Measurements from ENCODE around the gene PDIA6. TPM values are rescaled to one million over a fixed set of nuclear protein-coding genes. Genes with fewer than 3 reads are reported as not detected.
A peak's percentile ranks its signal among the peaks of the same experiment; 100 is the strongest.

Gene PDIA6
- total RNA-seq, 1 experiment from 2014 or later: 314 TPM

DNA sequence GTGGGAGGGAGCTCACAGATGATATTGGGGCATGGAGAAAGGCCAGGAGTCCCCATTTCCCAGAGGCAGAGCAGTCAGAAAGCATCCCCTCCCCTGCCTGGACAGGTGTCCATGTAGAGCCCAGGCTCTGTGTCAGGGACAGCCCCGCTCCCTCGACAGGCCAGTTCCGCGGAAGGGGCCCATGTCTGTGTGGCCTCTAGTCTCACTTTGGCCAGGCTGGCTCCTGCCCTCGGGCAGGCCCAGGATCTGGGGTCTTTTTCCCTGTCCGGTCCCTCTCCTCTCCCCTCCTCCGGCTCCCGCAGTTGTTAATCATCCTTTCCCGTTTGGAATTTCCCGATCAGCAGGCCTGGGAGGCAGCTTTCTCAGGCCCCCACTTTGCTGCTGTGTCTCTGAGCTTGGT, 20.4 kb upstream of the PDIA6 start:
- ChIA-PET CTCF (interaction anchor here (0.5 to 1.7 kb wide), 21 partner anchors 12 to 750 kb away, joined by 3 to 35 read pairs (median 4); partner anchors contain the start of genes KCNF1, PDIA6 and SLC66A3), POLR2A (ENCODE audit: low non-redundant PET) (no interaction called here)
- no peak for DNase-seq (ENCODE audit: low spot score)
- Histone ChIP-seq H3K9me3 (ENCODE audit: low read depth, low read length, poor library complexity, severe bottlenecking) (no peaks in the 10 kb centered on the region), H3K4me1 (ENCODE audit: insufficient read depth, low read length, poor library complexity, severe bottlenecking) (no peaks in the 10 kb centered on the region), H3K27me3 (replicated peaks; ENCODE audit: insufficient read depth, low read depth, low read length, poor library complexity) (peaks cover 2% of the 10 kb centered on the region), H3K4me3 (ENCODE audit: low read depth, low read length, poor library complexity, severe bottlenecking) (no peak overlapping the region), H3K36me3 (ENCODE audit: insufficient read depth, low read length, poor library complexity, severe bottlenecking) (no peaks in the 10 kb centered on the region), H3K27ac (ENCODE audit: low read depth, low read length, poor library complexity, severe bottlenecking) (no peak overlapping the region)
- intact Hi-C loops (cut with micrococcal nuclease; ENCODE audit: unreplicated experiment): loop anchor here (2.0 to 10.0 kb wide), 3 partner anchors 79 to 752 kb away; partner anchors contain the start of gene KCNF1
- no TSS peak for BruUV-seq (replicated peaks)
- TF ChIP-seq EZH2 (IDR thresholded peaks at IDR 0.05; ENCODE audit: borderline replicate concordance, low read depth, low read length, poor library complexity, severe bottlenecking): no peak
- TF ChIP-seq, protein P1, sequence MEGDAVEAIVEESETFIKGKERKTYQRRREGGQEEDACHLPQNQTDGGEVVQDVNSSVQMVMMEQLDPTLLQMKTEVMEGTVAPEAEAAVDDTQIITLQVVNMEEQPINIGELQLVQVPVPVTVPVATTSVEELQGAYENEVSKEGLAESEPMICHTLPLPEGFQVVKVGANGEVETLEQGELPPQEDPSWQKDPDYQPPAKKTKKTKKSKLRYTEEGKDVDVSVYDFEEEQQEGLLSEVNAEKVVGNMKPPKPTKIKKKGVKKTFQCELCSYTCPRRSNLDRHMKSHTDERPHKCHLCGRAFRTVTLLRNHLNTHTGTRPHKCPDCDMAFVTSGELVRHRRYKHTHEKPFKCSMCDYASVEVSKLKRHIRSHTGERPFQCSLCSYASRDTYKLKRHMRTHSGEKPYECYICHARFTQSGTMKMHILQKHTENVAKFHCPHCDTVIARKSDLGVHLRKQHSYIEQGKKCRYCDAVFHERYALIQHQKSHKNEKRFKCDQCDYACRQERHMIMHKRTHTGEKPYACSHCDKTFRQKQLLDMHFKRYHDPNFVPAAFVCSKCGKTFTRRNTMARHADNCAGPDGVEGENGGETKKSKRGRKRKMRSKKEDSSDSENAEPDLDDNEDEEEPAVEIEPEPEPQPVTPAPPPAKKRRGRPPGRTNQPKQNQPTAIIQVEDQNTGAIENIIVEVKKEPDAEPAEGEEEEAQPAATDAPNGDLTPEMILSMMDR (conservative IDR thresholded peaks at IDR 0.05; ENCODE audit: low read depth, low read length): no peak

- intact Hi-C loops (cut with micrococcal nuclease; ENCODE audit: unreplicated experiment): loop anchor here (1.0 to 10.0 kb wide), 4 partner anchors 80 to 752 kb away; partner anchors contain the start of gene KCNF1
- TF ChIP-seq EZH2 (IDR thresholded peaks at IDR 0.05; ENCODE audit: borderline replicate concordance, low read depth, low read length, poor library complexity, severe bottlenecking): no peak
- TF ChIP-seq, protein P1 (conservative IDR thresholded peaks at IDR 0.05; ENCODE audit: low read depth, low read length): peak; percentile 98
- POLR2A ChIA-PET (ENCODE audit: low non-redundant PET): no interaction called here
- Histone ChIP-seq H3K9me3 (ENCODE audit: low read depth, low read length, poor library complexity, severe bottlenecking) (no peaks in the 10 kb centered on the region), H3K4me3 (ENCODE audit: low read depth, low read length, poor library complexity, severe bottlenecking) (no peak overlapping the region), H3K36me3 (ENCODE audit: insufficient read depth, low read length, poor library complexity, severe bottlenecking) (no peaks in the 10 kb centered on the region), H3K4me1 (ENCODE audit: insufficient read depth, low read length, poor library complexity, severe bottlenecking) (no peaks in the 10 kb centered on the region), H3K27me3 (replicated peaks; ENCODE audit: insufficient read depth, low read depth, low read length, poor library complexity) (peaks cover 2% of the 10 kb centered on the region), H3K27ac (ENCODE audit: low read depth, low read length, poor library complexity, severe bottlenecking) (no peak overlapping the region)
- CTCF ChIA-PET: interaction anchor here (0.5 to 1.7 kb wide), 21 partner anchors 12 to 750 kb away, joined by 3 to 35 read pairs (median 4); partner anchors contain the start of genes KCNF1, PDIA6 and SLC66A3
- peak; percentile 86 for DNase-seq (ENCODE audit: low spot score)
- no TSS peak for BruUV-seq (replicated peaks)
These were observed 19.8 kb upstream of the PDIA6 start for GRCh38 chr2:10832203-10832936.

DNA sequence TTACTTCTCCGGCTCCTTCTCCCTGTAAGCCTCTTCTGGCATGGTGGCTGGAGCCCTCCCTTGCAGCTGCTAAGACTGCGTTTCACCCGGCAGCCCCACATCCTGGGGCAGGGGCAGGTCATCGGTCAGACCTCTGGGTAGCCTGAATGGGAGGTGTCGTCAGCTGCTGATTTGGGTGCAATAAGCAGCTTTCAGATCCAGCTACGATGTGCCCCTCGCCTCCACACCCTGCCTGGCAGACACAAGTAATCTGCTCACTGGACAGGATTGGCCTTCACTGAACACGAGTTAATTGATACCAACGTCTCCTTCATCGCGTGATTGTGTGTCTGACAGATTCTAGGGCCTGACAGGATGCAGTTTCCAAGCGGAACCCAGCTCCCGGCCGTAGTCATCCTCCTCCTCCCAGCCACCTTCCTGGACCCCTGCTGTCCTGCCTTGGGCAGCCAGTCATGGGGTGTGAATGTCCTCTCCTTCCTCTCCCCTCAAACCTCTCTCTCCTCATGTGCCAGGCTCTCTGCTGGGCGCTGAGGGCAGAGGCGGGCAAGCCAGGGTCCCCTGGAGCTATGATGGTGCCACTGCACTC, 18.9 kb upstream of the PDIA6 start:
- ChIA-PET POLR2A (ENCODE audit: low non-redundant PET) (no interaction called here), CTCF (interaction anchor here (1.2 to 1.7 kb wide), 3 partner anchors 83 to 301 kb away, joined by 4 to 35 read pairs (median 21); a partner anchor contains a TSS)
- TF ChIP-seq, protein P1 (conservative IDR thresholded peaks at IDR 0.05; ENCODE audit: low read depth, low read length): no peak
- no peak for TF ChIP-seq EZH2 (IDR thresholded peaks at IDR 0.05; ENCODE audit: borderline replicate concordance, low read depth, low read length, poor library complexity, severe bottlenecking)
- H3K27me3 ChIP-seq (replicated peaks; ENCODE audit: insufficient read depth, low read depth, low read length, poor library complexity): peaks cover 2% of the 10 kb centered on the region
- H3K27ac ChIP-seq (ENCODE audit: low read depth, low read length, poor library complexity, severe bottlenecking): no peak overlapping the region
- H3K36me3 ChIP-seq (ENCODE audit: insufficient read depth, low read length, poor library complexity, severe bottlenecking): no peaks in the 10 kb centered on the region
- intact Hi-C loops (cut with micrococcal nuclease; ENCODE audit: unreplicated experiment): loop anchor here (5.0 to 10.0 kb wide), 2 partner anchors 81 to 613 kb away; partner anchors contain the start of gene KCNF1
- no peaks in the 10 kb centered on the region for H3K4me1 ChIP-seq (ENCODE audit: insufficient read depth, low read length, poor library complexity, severe bottlenecking)
- no peaks in the 10 kb centered on the region for H3K9me3 ChIP-seq (ENCODE audit: low read depth, low read length, poor library complexity, severe bottlenecking)
- DNase-seq (ENCODE audit: low spot score): no peak
- no peak overlapping the region for H3K4me3 ChIP-seq (ENCODE audit: low read depth, low read length, poor library complexity, severe bottlenecking)
- no TSS peak for BruUV-seq (replicated peaks)

Data from A673 (cell line).